Liver (tissue), 9 donors: Measurements from ENCODE around the gene SRGAP3. TPM values are rescaled to one million over a fixed set of nuclear protein-coding genes. Genes with fewer than 3 reads are reported as not detected.

Source experiments
- DNase-seq: peaks from one replicate; pipeline ENCODE4 v3.0.0-alpha.2; 2017; ENCODE audit warnings: low spot score
- H3K27ac ChIP-seq, 2 donors: one replicate each; pipeline ENCODE4 v1.7.0; 2013; ENCODE audit warnings: inconsistent platforms in 2 of 2, low read length in 2 of 2, control low read depth in 1 of 2, low read depth in 1 of 2, mild to moderate bottlenecking in 1 of 2
- H3K27me3 ChIP-seq, 4 donors: one replicate each; pipeline versions ENCODE4 v1.6.1 to v1.7.0; 2013; ENCODE audit warnings: low read length in 3 of 4, inconsistent platforms in 1 of 4, mild to moderate bottlenecking in 1 of 4, moderate library complexity in 1 of 4; ENCODE audit not compliant: control insufficient read depth in 4 of 4, insufficient read depth in 4 of 4
- H3K36me3 ChIP-seq, 4 donors: one replicate each; pipeline versions ENCODE4 v1.6.1 to v1.7.0; 2013; ENCODE audit warnings: low read length in 3 of 4, mild to moderate bottlenecking in 3 of 4, low read depth in 1 of 4, moderate library complexity in 1 of 4; ENCODE audit not compliant: control insufficient read depth in 4 of 4, insufficient read depth in 3 of 4
- H3K4me1 ChIP-seq, 4 donors: one replicate each; pipeline versions ENCODE4 v1.6.1 to v1.7.0; 2013; ENCODE audit warnings: low read length in 3 of 4, mild to moderate bottlenecking in 3 of 4, moderate library complexity in 1 of 4; ENCODE audit not compliant: control insufficient read depth in 4 of 4, insufficient read depth in 4 of 4
- H3K4me3 ChIP-seq, 3 donors: one replicate each; pipeline versions ENCODE4 v1.6.1 to v1.7.0; 2013; ENCODE audit warnings: low read length in 3 of 3, control low read depth in 1 of 3, low read depth in 1 of 3, mild to moderate bottlenecking in 1 of 3
- H3K9ac ChIP-seq, 2 donors: one replicate each; pipeline ENCODE4 v1.7.0; 2013; ENCODE audit warnings: low read length in 2 of 2, mild to moderate bottlenecking in 2 of 2, moderate library complexity in 2 of 2, control low read depth in 1 of 2, low read depth in 1 of 2
- H3K9me3 ChIP-seq, 4 donors: one replicate each; pipeline versions ENCODE4 v1.6.1 to v1.7.0; 2013; ENCODE audit warnings: low read length in 3 of 4; ENCODE audit not compliant: control insufficient read depth in 4 of 4
- ATF3 ChIP-seq: IDR thresholded peaks from 2 replicates; pipeline ENCODE4 v1.6.1; 2016; ENCODE audit warnings: antibody characterized with exemption
- CTCF ChIP-seq: fragments of 150-350 bp; IDR thresholded peaks from 2 replicates; pipeline ENCODE4 v1.5.1; 2017; ENCODE audit warnings: improper control_type of control experiment, low read depth, low read length; ENCODE audit not compliant: missing input control
- EGR1 ChIP-seq, 2 donors: IDR thresholded peaks; 2 replicates each; pipeline ENCODE4 v1.6.1; 2016 to 2018; ENCODE audit warnings: antibody characterized with exemption in 2 of 2, low read depth in 2 of 2
- FOXA1 ChIP-seq: IDR thresholded peaks from 2 replicates; pipeline ENCODE4 v1.6.1; 2016; ENCODE audit warnings: antibody characterized with exemption
- FOXA2 ChIP-seq: IDR thresholded peaks from 2 replicates; pipeline ENCODE4 v1.6.1; 2016; ENCODE audit warnings: antibody characterized with exemption
- GABPA ChIP-seq, 2 donors: IDR thresholded peaks in 1 of 2; conservative IDR thresholded peaks in 1 of 2; 2 replicates each; pipeline ENCODE4 v1.6.1; 2016; ENCODE audit warnings: antibody characterized with exemption in 2 of 2, mild to moderate bottlenecking in 1 of 2, moderate library complexity in 1 of 2
- HNF4A ChIP-seq, 2 donors: conservative IDR thresholded peaks; 2 replicates each; pipeline ENCODE4 v1.6.1; 2016; ENCODE audit warnings: antibody characterized with exemption in 2 of 2, mild to moderate bottlenecking in 2 of 2
- HNF4G ChIP-seq: IDR thresholded peaks from 2 replicates; pipeline ENCODE4 v1.6.1; 2016; ENCODE audit warnings: antibody characterized with exemption
- JUND ChIP-seq, 2 donors: IDR thresholded peaks; 2 replicates each; pipeline ENCODE4 v1.6.1; 2016; ENCODE audit warnings: antibody characterized with exemption in 2 of 2
- MAX ChIP-seq: IDR thresholded peaks from 2 replicates; pipeline ENCODE4 v1.6.1; 2016; ENCODE audit warnings: antibody characterized with exemption
- NR2F2 ChIP-seq: IDR thresholded peaks from 2 replicates; pipeline ENCODE4 v1.6.1; 2016; ENCODE audit warnings: antibody characterized with exemption
- RAD21 ChIP-seq, 2 donors: IDR thresholded peaks; 2 replicates each; pipeline ENCODE4 v1.6.1; 2016; ENCODE audit warnings: antibody characterized with exemption in 2 of 2, mild to moderate bottlenecking in 2 of 2
- REST ChIP-seq: IDR thresholded peaks from 2 replicates; pipeline ENCODE4 v1.6.1; 2016; ENCODE audit warnings: antibody characterized with exemption, mild to moderate bottlenecking
- RXRA ChIP-seq, 2 donors: IDR thresholded peaks; 2 replicates each; pipeline ENCODE4 v1.6.1; 2017 to 2018; ENCODE audit warnings: antibody characterized with exemption in 2 of 2, mild to moderate bottlenecking in 1 of 2
- SP1 ChIP-seq: IDR thresholded peaks from 2 replicates; pipeline ENCODE4 v1.6.1; 2018; ENCODE audit warnings: antibody characterized with exemption, mild to moderate bottlenecking
- TAF1 ChIP-seq: conservative IDR thresholded peaks from 2 replicates; pipeline ENCODE4 v1.6.1; 2016; ENCODE audit warnings: antibody characterized with exemption, mild to moderate bottlenecking
- YY1 ChIP-seq: IDR thresholded peaks from 2 replicates; pipeline ENCODE4 v1.6.1; 2016; ENCODE audit warnings: antibody characterized with exemption, mild to moderate bottlenecking
- ZBTB33 ChIP-seq: IDR thresholded peaks from 2 replicates; pipeline ENCODE4 v1.6.1; 2016; ENCODE audit warnings: antibody characterized with exemption
- WGBS: extraction: QIAGEN DNeasy Blood & Tissue Kit; methylation state at CpG from one replicate; pipeline ENCODE4 v1.1.7; 2013; 5-methylcytosine and 5-hydroxymethylcytosine counted together
- polyA plus RNA-seq, 2 donors: library from polyadenylated mRNA; stranded (reverse) in 1 of 2; unstranded in 1 of 2; fragments of 200-250 nt in 1 of 2; fragments of >200 nt in 1 of 2; fragmentation: Nextera tagmentation in 1 of 2; extraction: Ambion mirVana in 1 of 2; gene quantifications; one replicate each; pipeline versions ENCODE4 v1.2.1 to v1.2.3, GENCODE V29; 2013 to 2015
- total RNA-seq, 2 donors: library from RNA; depleted of rRNA; stranded (reverse); fragments of >200 nt; gene quantifications; one replicate each; pipeline ENCODE4 v1.2.3, GENCODE V29; 2014
- donor health status: healthy.
- donor health status: healthy.
- donor health status: healthy.
- donor health status: healthy.
- donor health status: healthy.

The SRGAP3 gene
- total and polyA plus RNA-seq, 4 donors: 0.61 to 4.2 (median 1.6) TPM

- 85% methylated on average over 4 of the region's 4 CpGs for WGBS
- no peak overlapping the region for H3K27ac ChIP-seq
- DNase-seq: no peak
- H3K4me3 ChIP-seq: no peak overlapping the region
- no peaks in the 10 kb centered on the region for H3K4me1 ChIP-seq
- H3K9me3 ChIP-seq: peaks cover 0 to 4% (median 2%) of the 10 kb centered on the region in 4 donors
- H3K36me3 ChIP-seq: no peaks in the 10 kb centered on the region
- no peak overlapping the region for H3K9ac ChIP-seq
- TF ChIP-seq SP1 (no peak), CTCF (no peak), JUND (IDR thresholded peaks at IDR 0.05) (no peak), EGR1 (IDR thresholded peaks at IDR 0.05; ENCODE audit: low read depth in 2 of 2) (no peak), HNF4G (no peak), HNF4A (conservative IDR thresholded peaks at IDR 0.05) (no peak), FOXA1 (no peak), RAD21 (IDR thresholded peaks at IDR 0.05) (no peak), ATF3 (no peak), RXRA (IDR thresholded peaks at IDR 0.05) (no peak), GABPA (IDR thresholded peaks at IDR 0.05 in 1 of 2, conservative IDR thresholded peaks at IDR 0.05 in 1 of 2) (no peak), ZBTB33 (no peak), YY1 (no peak), TAF1 (no peak), REST (no peak), NR2F2 (no peak), FOXA2 (no peak), MAX (no peak)
- no peaks in the 10 kb centered on the region for H3K27me3 ChIP-seq
These were observed 94.4 kb downstream of the SRGAP3 start for GRCh38 chr3:9155028-9155427.
